ENCODE measurements around the gene CCNC. TPM values are rescaled to one million over a fixed set of nuclear protein-coding genes. Genes with fewer than 3 reads are reported as not detected.

The CCNC gene
- total RNA-seq, 6 donors from 2014 or later, result 22.3 to 73.4 (median 39.9) TPM

GRCh38 chr6:99605911-99606655 lies 37.6 kb upstream of the CCNC start:
- 15 to 17% methylated on average over 16 of the region's 16 CpGs for WGBS, 2 donors
- Histone ChIP-seq H3K27me3 (peaks cover 2 to 90% (median 50%) of the 10 kb centered on the region in 4 donors), H3K9me3 (no peaks in the 10 kb centered on the region), H3K27ac (no peak overlapping the region), H3K4me1 (peaks cover 19 to 44% (median 23%) of the 10 kb centered on the region in 4 donors), H3K36me3 (no peaks in the 10 kb centered on the region), H3K4me3 (no peak overlapping the region)
- TF ChIP-seq EP300 (IDR thresholded peaks at IDR 0.05), result no peak
- ATAC-seq (ENCODE audit: low FRiP score in 2 of 2), result no peak
- DNase-seq, result no peak

DNA sequence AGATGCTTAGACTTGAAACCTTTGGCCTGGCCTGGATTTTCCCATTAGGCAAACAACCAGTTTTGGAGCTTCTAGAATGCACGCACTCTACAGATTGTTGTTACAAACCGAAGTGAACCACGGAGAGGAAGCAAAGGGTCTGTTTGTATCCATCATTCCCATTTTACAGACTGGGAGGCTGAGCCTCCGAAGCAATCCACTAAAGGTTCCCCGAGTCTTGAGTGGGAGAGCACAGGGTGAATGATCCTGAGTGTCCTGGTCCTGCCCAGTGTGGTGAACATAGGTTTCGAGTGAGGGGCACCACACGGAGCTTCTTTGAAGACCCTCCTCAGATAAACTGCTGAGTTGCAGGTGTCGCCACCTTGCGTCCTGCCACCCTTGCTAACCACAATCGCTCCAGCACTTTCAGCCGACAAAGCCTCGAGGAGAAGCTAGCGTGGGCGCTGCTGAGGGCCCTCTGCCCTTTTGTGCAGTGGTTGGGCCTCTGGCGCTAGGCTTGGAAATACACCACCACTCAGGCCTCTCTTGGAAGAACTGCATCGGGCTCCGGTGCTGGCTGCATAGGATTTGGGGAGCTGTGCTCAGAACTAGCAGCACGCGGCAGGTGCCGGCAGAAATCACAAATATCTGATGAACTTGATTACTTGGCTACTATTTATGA lies 36.7 kb upstream of the CCNC start:
- DNase-seq (no peak), ATAC-seq (ENCODE audit: low FRiP score in 2 of 2) (no peak)
- Histone ChIP-seq H3K36me3 (no peaks in the 10 kb centered on the region), H3K27ac (no peak overlapping the region), H3K4me3 (no peak overlapping the region), H3K9me3 (no peaks in the 10 kb centered on the region), H3K4me1 (peaks cover 19 to 44% (median 23%) of the 10 kb centered on the region in 4 donors), H3K27me3 (peaks cover 2 to 81% (median 50%) of the 10 kb centered on the region in 4 donors)
- WGBS, 2 donors, result 15 to 19% methylated on average over 7 to 20 of the region's 20 CpGs
- TF ChIP-seq POLR2AphosphoS5 (IDR thresholded peaks at IDR 0.05) (no peak), POLR2A (IDR thresholded peaks at IDR 0.05) (no peak), EP300 (IDR thresholded peaks at IDR 0.05) (no peak)
- TF ChIP-seq, protein P1, sequence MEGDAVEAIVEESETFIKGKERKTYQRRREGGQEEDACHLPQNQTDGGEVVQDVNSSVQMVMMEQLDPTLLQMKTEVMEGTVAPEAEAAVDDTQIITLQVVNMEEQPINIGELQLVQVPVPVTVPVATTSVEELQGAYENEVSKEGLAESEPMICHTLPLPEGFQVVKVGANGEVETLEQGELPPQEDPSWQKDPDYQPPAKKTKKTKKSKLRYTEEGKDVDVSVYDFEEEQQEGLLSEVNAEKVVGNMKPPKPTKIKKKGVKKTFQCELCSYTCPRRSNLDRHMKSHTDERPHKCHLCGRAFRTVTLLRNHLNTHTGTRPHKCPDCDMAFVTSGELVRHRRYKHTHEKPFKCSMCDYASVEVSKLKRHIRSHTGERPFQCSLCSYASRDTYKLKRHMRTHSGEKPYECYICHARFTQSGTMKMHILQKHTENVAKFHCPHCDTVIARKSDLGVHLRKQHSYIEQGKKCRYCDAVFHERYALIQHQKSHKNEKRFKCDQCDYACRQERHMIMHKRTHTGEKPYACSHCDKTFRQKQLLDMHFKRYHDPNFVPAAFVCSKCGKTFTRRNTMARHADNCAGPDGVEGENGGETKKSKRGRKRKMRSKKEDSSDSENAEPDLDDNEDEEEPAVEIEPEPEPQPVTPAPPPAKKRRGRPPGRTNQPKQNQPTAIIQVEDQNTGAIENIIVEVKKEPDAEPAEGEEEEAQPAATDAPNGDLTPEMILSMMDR (IDR thresholded peaks at IDR 0.05), result no peak

DNA sequence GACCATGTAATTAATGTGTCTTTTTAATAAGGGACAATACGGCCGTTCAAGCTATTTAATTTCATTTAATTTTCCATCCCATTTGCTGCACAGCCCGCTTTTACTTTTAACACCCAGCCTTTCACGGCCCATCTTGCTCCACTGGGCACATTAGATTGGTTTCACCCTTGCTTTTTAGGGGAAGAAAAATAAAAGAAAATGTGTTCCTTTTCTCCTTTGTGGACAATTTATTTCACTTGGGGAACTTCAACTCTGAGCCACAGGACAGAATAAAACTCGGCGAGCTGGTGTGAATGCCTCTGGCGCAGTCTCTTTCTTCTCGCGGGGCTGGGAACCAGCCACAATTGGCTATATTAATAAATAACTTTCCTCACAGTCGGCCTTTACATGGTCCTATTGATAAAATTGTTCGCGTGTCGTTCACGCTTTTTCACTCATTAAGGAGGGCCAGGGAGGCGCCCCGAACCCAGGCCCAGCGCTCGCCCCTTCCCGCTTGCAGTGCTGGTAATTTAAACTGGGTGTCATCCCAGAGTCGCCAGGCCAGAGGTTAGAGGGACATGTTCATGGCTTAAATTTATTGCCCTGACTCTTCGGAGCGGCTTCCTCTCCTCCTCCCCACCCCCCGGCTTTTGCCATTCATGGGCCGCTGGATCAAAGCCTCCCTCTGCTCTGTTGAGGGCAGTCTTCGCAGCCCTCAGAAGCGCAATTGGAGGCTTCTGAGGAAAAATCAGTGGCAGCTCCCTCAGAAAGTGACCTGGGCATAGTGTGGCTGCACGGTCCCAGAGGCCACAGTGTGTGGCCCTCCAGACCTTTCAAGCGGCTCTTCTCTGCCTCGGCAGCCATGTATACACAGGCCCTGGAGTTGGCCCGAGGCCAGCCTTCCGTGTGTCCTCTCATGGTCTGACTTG lies 36.0 kb upstream of the CCNC start:
- H3K27ac ChIP-seq, result no peak overlapping the region
- peaks cover 2 to 76% (median 50%) of the 10 kb centered on the region in 4 donors for H3K27me3 ChIP-seq
- H3K9me3 ChIP-seq, result no peaks in the 10 kb centered on the region
- no peaks in the 10 kb centered on the region for H3K36me3 ChIP-seq
- ATAC-seq (ENCODE audit: low FRiP score in 2 of 2), result peak in 1 of 2 donors; percentile 62
- H3K4me3 ChIP-seq, result peak overlapping the region in 1 of 4 donors; percentile 37
- TF ChIP-seq, protein P1 (IDR thresholded peaks at IDR 0.05), result no peak
- TF ChIP-seq POLR2A (IDR thresholded peaks at IDR 0.05), result no peak
- no peak for TF ChIP-seq EP300 (IDR thresholded peaks at IDR 0.05)
- H3K4me1 ChIP-seq, result peaks cover 19 to 44% (median 23%) of the 10 kb centered on the region in 4 donors
- WGBS, 2 donors, result 16 to 17% methylated on average over 30 to 31 of the region's 31 CpGs
- DNase-seq, result peak in 1 of 2 donors; percentile 38

DNA sequence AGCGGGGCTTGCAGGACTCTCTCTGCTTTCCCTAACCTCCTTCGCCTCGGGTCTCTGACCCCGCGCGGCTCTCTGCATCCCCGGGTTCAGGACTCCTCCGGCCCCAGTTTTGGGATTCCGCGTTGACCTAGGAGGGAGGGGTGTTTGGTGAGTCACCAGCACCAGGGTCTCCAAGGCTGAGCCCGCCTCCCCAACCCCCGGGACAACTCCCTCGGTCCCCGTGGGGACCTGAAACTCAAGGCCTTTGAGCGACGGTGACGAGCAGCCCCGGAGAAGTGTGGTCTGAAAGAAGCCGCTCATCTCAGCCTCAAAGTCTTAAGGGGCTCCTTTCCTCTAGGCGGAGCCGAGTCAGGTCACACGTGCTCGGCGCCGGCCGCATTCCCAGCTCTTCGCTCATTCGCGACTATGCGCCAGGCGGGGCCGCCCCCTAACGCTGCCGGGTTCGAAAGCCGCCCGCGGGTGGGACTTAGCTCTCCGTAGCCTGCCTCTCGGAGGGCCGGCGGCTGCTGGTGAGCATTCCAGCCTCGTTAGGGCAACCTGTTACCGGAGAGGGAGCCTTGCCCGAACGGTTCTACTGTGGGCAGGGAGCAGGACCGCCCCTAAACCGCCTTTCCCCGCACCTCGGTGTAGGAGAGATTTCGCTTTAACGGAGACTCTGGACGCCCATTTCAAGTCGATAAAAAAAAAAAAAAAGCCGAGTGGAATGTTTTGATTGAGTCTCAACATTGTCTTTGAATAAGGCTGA lies 35.1 kb upstream of the CCNC start:
- Histone ChIP-seq H3K36me3 (no peaks in the 10 kb centered on the region), H3K4me3 (peak overlapping the region in 3 of 4 donors; percentile 15 to 38 (median 37)), H3K9me3 (no peaks in the 10 kb centered on the region), H3K27me3 (peaks cover 2 to 70% (median 46%) of the 10 kb centered on the region in 4 donors), H3K4me1 (peaks cover 19 to 44% (median 23%) of the 10 kb centered on the region in 4 donors), H3K27ac (no peak overlapping the region)
- ATAC-seq (ENCODE audit: low FRiP score in 2 of 2) (peak in 1 of 2 donors; percentile 69), DNase-seq (peak in 1 of 2 donors; percentile 88)
- 5 to 7% methylated on average over 16 to 49 of the region's 55 CpGs for WGBS, 2 donors
- TF ChIP-seq, protein P1 (IDR thresholded peaks at IDR 0.05), result no peak
- TF ChIP-seq POLR2A (IDR thresholded peaks at IDR 0.05) (no peak), POLR2AphosphoS5 (IDR thresholded peaks at IDR 0.05) (no peak), EP300 (IDR thresholded peaks at IDR 0.05) (no peak)

Measured in upper lobe of left lung (tissue), 6 donors.